ENCODE measurements around the gene TDRD9.

GRCh38 chr14:103910984-103911383 lies 17.3 kb upstream of the TDRD9 start:
- TF ChIP-seq, protein P1, sequence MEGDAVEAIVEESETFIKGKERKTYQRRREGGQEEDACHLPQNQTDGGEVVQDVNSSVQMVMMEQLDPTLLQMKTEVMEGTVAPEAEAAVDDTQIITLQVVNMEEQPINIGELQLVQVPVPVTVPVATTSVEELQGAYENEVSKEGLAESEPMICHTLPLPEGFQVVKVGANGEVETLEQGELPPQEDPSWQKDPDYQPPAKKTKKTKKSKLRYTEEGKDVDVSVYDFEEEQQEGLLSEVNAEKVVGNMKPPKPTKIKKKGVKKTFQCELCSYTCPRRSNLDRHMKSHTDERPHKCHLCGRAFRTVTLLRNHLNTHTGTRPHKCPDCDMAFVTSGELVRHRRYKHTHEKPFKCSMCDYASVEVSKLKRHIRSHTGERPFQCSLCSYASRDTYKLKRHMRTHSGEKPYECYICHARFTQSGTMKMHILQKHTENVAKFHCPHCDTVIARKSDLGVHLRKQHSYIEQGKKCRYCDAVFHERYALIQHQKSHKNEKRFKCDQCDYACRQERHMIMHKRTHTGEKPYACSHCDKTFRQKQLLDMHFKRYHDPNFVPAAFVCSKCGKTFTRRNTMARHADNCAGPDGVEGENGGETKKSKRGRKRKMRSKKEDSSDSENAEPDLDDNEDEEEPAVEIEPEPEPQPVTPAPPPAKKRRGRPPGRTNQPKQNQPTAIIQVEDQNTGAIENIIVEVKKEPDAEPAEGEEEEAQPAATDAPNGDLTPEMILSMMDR (IDR thresholded peaks at IDR 0.05; ENCODE audit: low read depth, low read length) = no peak
- TF ChIP-seq MAX (IDR thresholded peaks at IDR 0.05; ENCODE audit: low read depth, low read length) = no peak
